ENCODE measurements around the gene MIOS. TPM values are rescaled to one million over a fixed set of nuclear protein-coding genes. Genes with fewer than 3 reads are reported as not detected.

MIOS gene
- total and polyA plus RNA-seq, 2 of the 8 experiments (the other 6 are each of a cell fraction or from before 2014, with no cell fraction given) = 15.5 to 50.7 TPM

GRCh38 chr7:7569081-7569527 is 2.4 kb downstream of the MIOS start:
- Histone ChIP-seq H3K56ac (replicated peaks; ENCODE audit: insufficient read length, low read depth, low read length) (no peak overlapping the region), H3K79me1 (ENCODE audit: low read depth, low read length) (no peaks in the 10 kb centered on the region), H3K4me2 (ENCODE audit: insufficient read depth in 1 of 2, low read depth in 2 of 2, low read length in 2 of 2) (peak overlapping the region in 1 of 2 experiments; percentile 63; a peak in 1 of 4 replicates), H4K91ac (replicated peaks; ENCODE audit: insufficient read length, low read length) (no peak overlapping the region), H4K20me1 (replicated peaks in 1 of 2; ENCODE audit: control insufficient read depth in 1 of 2, insufficient read depth in 2 of 2, low read length in 2 of 2) (peaks cover 0 to 2% of the 10 kb centered on the region in 2 experiments), H3K79me2 (ENCODE audit: control insufficient read depth in 1 of 2, insufficient read depth in 2 of 2, low read length in 2 of 2) (peaks cover 16 to 65% of the 10 kb centered on the region in 2 experiments), H2BK12ac (ENCODE audit: low read depth, low read length) (no peak overlapping the region), H2AFZ (ENCODE audit: low read length) (no peak overlapping the region), H2BK20ac (ENCODE audit: low read length) (no peak overlapping the region), H3K14ac (ENCODE audit: insufficient read length) (no peak overlapping the region), H3K18ac (ENCODE audit: extremely low read depth, low read length) (no peak overlapping the region), H3K27me3 (replicated peaks in 1 of 4; ENCODE audit: control insufficient read depth in 3 of 4, extremely low read depth in 1 of 4, insufficient read depth in 3 of 4, low read length in 3 of 4) (no peaks in the 10 kb centered on the region), H2BK5ac (ENCODE audit: low read depth, low read length) (no peak overlapping the region), H2AK5ac (ENCODE audit: low read depth, low read length) (no peak overlapping the region), H3K9me3 (ENCODE audit: insufficient read depth in 2 of 2, low read depth in 1 of 2, low read length in 1 of 2) (peaks cover 3 to 7% of the 10 kb centered on the region in 2 experiments), H4K5ac (ENCODE audit: insufficient read length, low read depth, low read length) (no peak overlapping the region), H3K9ac (replicated peaks in 1 of 4; ENCODE audit: extremely low read depth in 1 of 4, low read depth in 3 of 4, low read length in 3 of 4) (no peak overlapping the region; a peak in 1 of 7 replicates), H2BK15ac (ENCODE audit: low read length) (no peak overlapping the region), H3K4me1 (replicated peaks in 1 of 4; ENCODE audit: control insufficient read depth in 3 of 4, insufficient read depth in 4 of 4, low read length in 3 of 4) (peaks cover 5 to 11% (median 6%) of the 10 kb centered on the region in 4 experiments; a peak in 6 of 7 replicates), H3K23ac (ENCODE audit: insufficient read length) (no peak overlapping the region), H3K23me2 (ENCODE audit: low read depth, low read length) (peaks cover 2% of the 10 kb centered on the region; the same call in 1 of the 2 replicates), H3K36me3 (ENCODE audit: control insufficient read depth in 2 of 4, insufficient read depth in 4 of 4, low read length in 3 of 4) (peaks cover 0 to 20% (median 6%) of the 10 kb centered on the region in 4 experiments; a peak in 3 of 8 replicates), H3K27ac (ENCODE audit: low read depth, low read length) (no peak overlapping the region), H3K4ac (replicated peaks; ENCODE audit: insufficient read length, low read depth, low read length) (no peak overlapping the region), H2BK120ac (replicated peaks; ENCODE audit: low read depth, low read length) (no peak overlapping the region), H3K4me3 (ENCODE audit: extremely low read depth in 1 of 4, insufficient read depth in 2 of 4, low read depth in 3 of 4, low read length in 4 of 4) (peak overlapping the region in 1 of 4 experiments; percentile 98; a peak in 1 of 8 replicates), H4K8ac (ENCODE audit: extremely low read depth, insufficient read depth, low read length) (no peak overlapping the region)
- CTCF ChIA-PET (ENCODE audit: partially characterized antibody) = interaction anchor here (1.0 kb wide), 1 partner anchor 11 kb away, joined by 3 read pairs; no protein-coding TSS in a partner anchor
- no peak for DNase-seq (ENCODE audit: low read depth in 1 of 2, low spot score in 2 of 2)
- no peak for FAIRE-seq
- POLR2A ChIA-PET (ENCODE audit: partially characterized antibody) = interaction anchor here (1.1 to 3.1 kb wide), 4 partner anchors 9 to 459 kb away, joined by 3 to 12 read pairs (median 5); partner anchors contain the start of gene UMAD1
- 75% methylated on average over 5 of the region's 5 CpGs; no CpG with 5 or more reads in 1 of the 2 experiments for WGBS, 2 experiments (ENCODE audit: extremely low coverage in 1 of 2, insufficient coverage in 1 of 2, insufficient read length in 1 of 2, insufficient replicate concordance in 2 of 2, low coverage in 1 of 2, low lambda C conversion rate in 2 of 2, missing lambda C conversion rate in 1 of 2)
- TF ChIP-seq PHF8 (conservative IDR thresholded peaks at IDR 0.05; ENCODE audit: low read depth, low read length) (no peak), NRF1 (IDR thresholded peaks at IDR 0.05; ENCODE audit: low read depth, low read length) (no peak), GABPA (IDR thresholded peaks at IDR 0.05; ENCODE audit: borderline replicate concordance, insufficient read depth, low read length) (no peak), BACH1 (IDR thresholded peaks at IDR 0.05; ENCODE audit: low read length) (no peak), E2F6 (IDR thresholded peaks at IDR 0.05) (no peak), CREB1 (IDR thresholded peaks at IDR 0.05) (no peak), EZH2 (IDR thresholded peaks at IDR 0.05; ENCODE audit: low read depth, low read length, severe bottlenecking) (no peak), FOSL1 (IDR thresholded peaks at IDR 0.05; ENCODE audit: insufficient read depth, low read depth, low read length) (no peak), GTF2F1 (IDR thresholded peaks at IDR 0.05; ENCODE audit: borderline replicate concordance, low read depth, low read length) (no peak)
- TF ChIP-seq, protein P1, sequence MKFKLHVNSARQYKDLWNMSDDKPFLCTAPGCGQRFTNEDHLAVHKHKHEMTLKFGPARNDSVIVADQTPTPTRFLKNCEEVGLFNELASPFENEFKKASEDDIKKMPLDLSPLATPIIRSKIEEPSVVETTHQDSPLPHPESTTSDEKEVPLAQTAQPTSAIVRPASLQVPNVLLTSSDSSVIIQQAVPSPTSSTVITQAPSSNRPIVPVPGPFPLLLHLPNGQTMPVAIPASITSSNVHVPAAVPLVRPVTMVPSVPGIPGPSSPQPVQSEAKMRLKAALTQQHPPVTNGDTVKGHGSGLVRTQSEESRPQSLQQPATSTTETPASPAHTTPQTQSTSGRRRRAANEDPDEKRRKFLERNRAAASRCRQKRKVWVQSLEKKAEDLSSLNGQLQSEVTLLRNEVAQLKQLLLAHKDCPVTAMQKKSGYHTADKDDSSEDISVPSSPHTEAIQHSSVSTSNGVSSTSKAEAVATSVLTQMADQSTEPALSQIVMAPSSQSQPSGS (IDR thresholded peaks at IDR 0.05; ENCODE audit: low read length) = no peak

Data from H1 (cell line).